AG04449 (cell line): ENCODE measurements around the gene CD1E.

Source experiments
- CTCF ChIA-PET: fragments of 350-600 bp; formaldehyde crosslinking; extraction: SDS; loops from one replicate; lab custom pipeline; 2021; ENCODE audit warnings: antibody characterized with exemption; lab: Yijun Ruan, JAX
- POLR2A ChIA-PET: fragments of 400-600, 350-600 bp; formaldehyde crosslinking; extraction: SDS; loops from one replicate; lab custom pipeline; 2020; ENCODE audit warnings: antibody characterized with exemption, inconsistent platforms; lab: Yijun Ruan, JAX
- DNase-seq: peaks from one replicate; pipeline ENCODE4 v3.0.0-alpha.2; 2010; ENCODE audit warnings: low read depth, low spot score
- H3K4me3 ChIP-seq: 2 replicates; pipeline ENCODE4 v1.5.1; 2011; ENCODE audit warnings: low read depth, mild to moderate bottlenecking, control low read depth, low read length
- TF ChIP-seq, protein P1 (sequence below): IDR thresholded peaks from one replicate; pipeline ENCODE4 v1.5.1; 2011; ENCODE audit warnings: mild to moderate bottlenecking, moderate library complexity, low read length, control low read depth, inconsistent platforms; ENCODE audit not compliant: insufficient read depth; ENCODE audit errors: missing control alignments

CD1E gene

DNA sequence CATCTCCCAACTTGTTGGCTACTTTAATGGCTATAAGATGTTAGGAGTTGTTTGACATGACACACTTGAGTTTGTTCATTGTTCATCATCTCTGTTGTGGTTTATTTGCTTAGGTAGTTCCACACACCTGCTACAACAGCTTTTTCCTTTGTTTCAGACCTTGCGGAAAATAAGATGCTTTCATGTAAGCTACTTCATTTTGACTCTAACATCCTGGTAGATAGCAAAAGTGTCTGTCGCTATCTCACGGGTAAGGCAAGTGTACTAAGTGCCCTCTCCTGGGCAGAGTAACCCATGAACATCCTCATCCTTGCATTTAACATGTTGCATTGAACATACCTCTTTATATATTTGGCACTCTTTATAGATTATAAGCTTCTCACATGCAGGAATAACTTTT lies 47.2 kb downstream of the CD1E start:
- ChIA-PET POLR2A (no interaction called here), CTCF (no interaction called here)
- no peak overlapping the region for H3K4me3 ChIP-seq
- TF ChIP-seq, protein P1, sequence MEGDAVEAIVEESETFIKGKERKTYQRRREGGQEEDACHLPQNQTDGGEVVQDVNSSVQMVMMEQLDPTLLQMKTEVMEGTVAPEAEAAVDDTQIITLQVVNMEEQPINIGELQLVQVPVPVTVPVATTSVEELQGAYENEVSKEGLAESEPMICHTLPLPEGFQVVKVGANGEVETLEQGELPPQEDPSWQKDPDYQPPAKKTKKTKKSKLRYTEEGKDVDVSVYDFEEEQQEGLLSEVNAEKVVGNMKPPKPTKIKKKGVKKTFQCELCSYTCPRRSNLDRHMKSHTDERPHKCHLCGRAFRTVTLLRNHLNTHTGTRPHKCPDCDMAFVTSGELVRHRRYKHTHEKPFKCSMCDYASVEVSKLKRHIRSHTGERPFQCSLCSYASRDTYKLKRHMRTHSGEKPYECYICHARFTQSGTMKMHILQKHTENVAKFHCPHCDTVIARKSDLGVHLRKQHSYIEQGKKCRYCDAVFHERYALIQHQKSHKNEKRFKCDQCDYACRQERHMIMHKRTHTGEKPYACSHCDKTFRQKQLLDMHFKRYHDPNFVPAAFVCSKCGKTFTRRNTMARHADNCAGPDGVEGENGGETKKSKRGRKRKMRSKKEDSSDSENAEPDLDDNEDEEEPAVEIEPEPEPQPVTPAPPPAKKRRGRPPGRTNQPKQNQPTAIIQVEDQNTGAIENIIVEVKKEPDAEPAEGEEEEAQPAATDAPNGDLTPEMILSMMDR: no peak
- DNase-seq: no peak

DNA sequence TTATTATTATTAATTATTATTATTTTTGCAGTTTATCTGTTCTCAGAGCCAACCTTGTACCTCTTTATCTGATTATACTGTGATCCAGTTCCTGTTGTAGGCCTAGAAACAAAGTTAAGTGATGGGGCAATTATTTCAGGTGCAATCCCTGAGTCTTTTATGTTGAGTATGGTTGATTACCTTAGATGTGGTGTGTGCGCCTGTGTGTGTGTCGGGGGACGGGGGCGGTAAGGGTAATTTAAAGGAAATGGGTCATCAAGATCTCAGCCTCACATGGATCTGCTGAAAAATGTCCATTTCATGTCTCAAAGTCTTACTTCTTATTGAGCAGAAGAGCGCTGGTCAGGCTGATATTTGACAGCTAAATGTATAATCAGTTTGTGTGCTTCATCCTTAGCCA lies 53.4 kb downstream of the CD1E start:
- TF ChIP-seq, protein P1: no peak
- POLR2A ChIA-PET: no interaction called here
- no peak overlapping the region for H3K4me3 ChIP-seq
- CTCF ChIA-PET: no interaction called here
- DNase-seq: no peak
